PC-9 (cell line): ENCODE measurements around the gene CWC22.

Experiments used
- CTCF ChIP-seq: fragments of 200-600 bp; sonication (generic); conservative IDR thresholded peaks from 2 replicates; pipeline ENCODE4 v1.6.1; 2017; ENCODE audit warnings: mixed run types, antibody characterized with exemption, mild to moderate bottlenecking, moderate library complexity
- EZH2 ChIP-seq: fragments of 200-600 bp; sonication (generic); IDR thresholded peaks from 2 replicates; pipeline ENCODE4 v1.8.0; 2017; ENCODE audit warnings: antibody characterized with exemption, low read depth

GRCh38 chr2:179936141-179936540, 71.0 kb downstream of the CWC22 start:
- no peak for TF ChIP-seq EZH2
- TF ChIP-seq CTCF, result no peak
